Kidney (tissue), 14 donors: ENCODE data around the gene ARNT2. TPM values are rescaled to one million over a fixed set of nuclear protein-coding genes. Genes with fewer than 3 reads are reported as not detected.

Experiments used
- DNase-seq, 5 donors: peaks; one replicate each; pipeline ENCODE4 v3.0.0-alpha.2; 2013 to 2020
- FAIRE-seq: peaks from 2 replicates; lab custom pipeline; 2012; peaks lifted over from hg19 to GRCh38; lab: Jason Lieb, UNC
- H3K27ac ChIP-seq, 2 donors: one replicate each; pipeline ENCODE4 v1.7.0; 2013; ENCODE audit warnings: low read depth in 2 of 2, low read length in 2 of 2, inconsistent platforms in 1 of 2
- H3K27me3 ChIP-seq: one replicate; pipeline ENCODE4 v1.7.1; 2013; ENCODE audit warnings: low read length, inconsistent platforms; ENCODE audit not compliant: control insufficient read depth, insufficient read depth
- H3K36me3 ChIP-seq, 3 donors: one replicate each; pipeline versions ENCODE4 v1.7.0 to v1.7.1; 2013; ENCODE audit warnings: low read length in 3 of 3, control low read depth in 1 of 3, inconsistent platforms in 1 of 3; ENCODE audit not compliant: insufficient read depth in 3 of 3, control insufficient read depth in 2 of 3
- H3K4me1 ChIP-seq, 3 donors: one replicate each; pipeline versions ENCODE4 v1.7.0 to v1.7.1; 2013; ENCODE audit warnings: low read length in 3 of 3, inconsistent platforms in 1 of 3, low read depth in 1 of 3; ENCODE audit not compliant: control insufficient read depth in 2 of 3, insufficient read depth in 2 of 3
- H3K4me3 ChIP-seq, 3 donors: one replicate each; pipeline versions ENCODE4 v1.7.0 to v1.8.1; 2013; ENCODE audit warnings: low read length in 3 of 3, control low read depth in 1 of 3, inconsistent platforms in 1 of 3
- H3K9ac ChIP-seq, 3 donors: one replicate each; pipeline versions ENCODE4 v1.7.0 to v1.7.1; 2013; ENCODE audit warnings: low read length in 3 of 3, control low read depth in 1 of 3, inconsistent platforms in 1 of 3
- H3K9me3 ChIP-seq, 3 donors: one replicate each; pipeline versions ENCODE4 v1.7.0 to v1.7.1; 2013; ENCODE audit warnings: low read length in 3 of 3, control low read depth in 1 of 3, inconsistent platforms in 1 of 3; ENCODE audit not compliant: control insufficient read depth in 2 of 3, insufficient read depth in 1 of 3
- intact Hi-C: fragments of 100-400 bp; cut with DNase I; formaldehyde crosslinking; loops from one replicate; pipeline ENCODE4 v1.11.1; 2022
- polyA plus RNA-seq: library from polyadenylated mRNA; stranded (reverse); fragments of 350-450 nt; fragmentation: Illumina TruSeq; extraction: RNeasy Lipid Tissue Mini Kit (QIAGEN cat#74804); gene quantifications from one replicate; pipeline ENCODE4 v1.2.3, GENCODE V29; 2014; ENCODE audit warnings: low read depth, low replicate concordance; ENCODE audit not compliant: insufficient read depth
- total RNA-seq: library from RNA; stranded (reverse); fragmentation: NEBNext Ultra II Directional; extraction: Animal tissue kit (Norgen Biotek cat#: 25700); gene quantifications from one replicate; pipeline ENCODE4 v1.2.1, GENCODE V29; 2021
- TF ChIP-seq, protein P1 (sequence below): IDR thresholded peaks from 3 replicates; pipeline ENCODE4 v1.5.1; 2012; ENCODE audit warnings: mild to moderate bottlenecking, moderate library complexity, borderline replicate concordance; ENCODE audit not compliant: insufficient read depth; ENCODE audit errors: extremely low read depth
- donor health status: control.
- donor health status: control.
- donor health status: control.
- donor health status: control.
- donor health status: control.
- donor health status: DM: yes; HTN: yes; CAD: no.
- donor health status: Normal renal cell carcinoma (clear cell type).

Gene ARNT2
- total and polyA plus RNA-seq, 2 donors from 2014 or later: 12.2 to 38.2 TPM

DNA sequence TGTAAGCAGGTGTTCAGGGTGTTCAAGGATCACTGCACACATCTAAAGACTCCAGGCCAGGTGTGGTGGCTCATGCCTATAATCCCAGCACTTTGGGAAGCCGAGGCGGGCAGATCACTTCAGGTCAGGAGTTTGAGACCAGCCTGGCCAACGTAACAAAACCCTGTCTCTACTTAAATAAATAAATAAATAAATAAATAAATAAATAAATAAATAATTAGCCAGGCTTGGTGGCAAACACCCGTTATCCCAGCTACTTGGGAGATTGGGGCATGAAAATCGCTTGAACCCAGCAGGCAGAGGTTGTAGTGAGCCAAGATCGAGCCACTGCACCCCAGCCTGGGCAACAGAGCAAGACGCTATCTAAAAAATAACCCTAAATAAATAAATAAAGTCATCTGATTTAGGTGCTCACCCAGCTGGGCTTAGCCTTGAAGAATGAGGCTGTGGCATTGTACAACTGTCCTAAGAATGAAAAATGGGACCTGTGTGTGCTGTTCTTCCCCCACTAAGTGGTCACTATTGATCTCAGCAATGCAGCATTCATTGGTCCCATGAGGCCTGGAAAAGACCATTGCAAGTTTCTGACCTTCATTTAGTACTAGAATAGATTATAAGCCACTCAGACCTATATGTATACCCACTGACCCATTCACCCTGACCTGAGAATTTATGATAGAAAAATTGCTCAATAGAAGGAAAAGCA lies 208.1 kb downstream of the ARNT2 start:
- no peaks in the 10 kb centered on the region for H3K36me3 ChIP-seq
- TF ChIP-seq, protein P1, sequence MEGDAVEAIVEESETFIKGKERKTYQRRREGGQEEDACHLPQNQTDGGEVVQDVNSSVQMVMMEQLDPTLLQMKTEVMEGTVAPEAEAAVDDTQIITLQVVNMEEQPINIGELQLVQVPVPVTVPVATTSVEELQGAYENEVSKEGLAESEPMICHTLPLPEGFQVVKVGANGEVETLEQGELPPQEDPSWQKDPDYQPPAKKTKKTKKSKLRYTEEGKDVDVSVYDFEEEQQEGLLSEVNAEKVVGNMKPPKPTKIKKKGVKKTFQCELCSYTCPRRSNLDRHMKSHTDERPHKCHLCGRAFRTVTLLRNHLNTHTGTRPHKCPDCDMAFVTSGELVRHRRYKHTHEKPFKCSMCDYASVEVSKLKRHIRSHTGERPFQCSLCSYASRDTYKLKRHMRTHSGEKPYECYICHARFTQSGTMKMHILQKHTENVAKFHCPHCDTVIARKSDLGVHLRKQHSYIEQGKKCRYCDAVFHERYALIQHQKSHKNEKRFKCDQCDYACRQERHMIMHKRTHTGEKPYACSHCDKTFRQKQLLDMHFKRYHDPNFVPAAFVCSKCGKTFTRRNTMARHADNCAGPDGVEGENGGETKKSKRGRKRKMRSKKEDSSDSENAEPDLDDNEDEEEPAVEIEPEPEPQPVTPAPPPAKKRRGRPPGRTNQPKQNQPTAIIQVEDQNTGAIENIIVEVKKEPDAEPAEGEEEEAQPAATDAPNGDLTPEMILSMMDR: no peak
- H3K4me3 ChIP-seq: no peak overlapping the region
- H3K9me3 ChIP-seq: no peaks in the 10 kb centered on the region
- DNase-seq (no peak), FAIRE-seq (no peak)
- peaks cover 0 to 12% (median 5%) of the 10 kb centered on the region in 3 donors for H3K4me1 ChIP-seq
- intact Hi-C loops: no loop called here
- H3K27me3 ChIP-seq: no peaks in the 10 kb centered on the region
- no peak overlapping the region for H3K27ac ChIP-seq
- no peak overlapping the region for H3K9ac ChIP-seq

DNA sequence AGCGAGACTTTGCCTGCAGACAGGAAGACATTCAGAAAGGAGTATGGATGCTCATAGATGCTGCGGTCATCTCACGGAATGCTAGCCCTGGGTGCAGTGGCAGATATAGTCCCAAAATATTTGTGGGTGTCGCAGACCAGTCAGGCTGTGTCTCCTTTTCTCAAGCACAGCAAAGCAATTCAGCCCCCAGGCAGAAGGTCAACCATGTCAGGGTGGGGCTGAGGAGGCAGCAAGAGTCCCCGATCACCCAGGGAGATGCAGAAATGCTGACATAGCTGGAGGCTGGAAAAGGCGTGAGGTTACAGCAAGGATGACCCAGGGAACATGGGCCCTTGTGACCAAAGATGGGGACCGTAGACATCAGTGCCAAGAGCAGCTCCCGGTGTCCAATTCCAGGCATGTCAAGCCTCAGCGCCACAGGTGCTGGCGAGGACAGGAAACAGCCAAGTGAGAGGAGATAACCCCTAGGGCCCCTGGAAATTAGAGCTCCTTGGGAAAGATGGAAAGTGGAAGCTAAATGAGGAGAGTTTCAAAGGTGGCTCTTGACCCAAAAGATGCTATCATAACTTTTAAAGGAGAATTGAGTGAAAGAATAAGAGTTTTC lies 209.7 kb downstream of the ARNT2 start:
- FAIRE-seq: no peak
- Histone ChIP-seq H3K9me3 (no peaks in the 10 kb centered on the region), H3K4me1 (peaks cover 0 to 12% (median 5%) of the 10 kb centered on the region in 3 donors), H3K9ac (no peak overlapping the region), H3K36me3 (no peaks in the 10 kb centered on the region), H3K27me3 (no peaks in the 10 kb centered on the region), H3K27ac (no peak overlapping the region), H3K4me3 (no peak overlapping the region)
- DNase-seq: no peak
- TF ChIP-seq, protein P1: no peak
- intact Hi-C loops: no loop called here

DNA sequence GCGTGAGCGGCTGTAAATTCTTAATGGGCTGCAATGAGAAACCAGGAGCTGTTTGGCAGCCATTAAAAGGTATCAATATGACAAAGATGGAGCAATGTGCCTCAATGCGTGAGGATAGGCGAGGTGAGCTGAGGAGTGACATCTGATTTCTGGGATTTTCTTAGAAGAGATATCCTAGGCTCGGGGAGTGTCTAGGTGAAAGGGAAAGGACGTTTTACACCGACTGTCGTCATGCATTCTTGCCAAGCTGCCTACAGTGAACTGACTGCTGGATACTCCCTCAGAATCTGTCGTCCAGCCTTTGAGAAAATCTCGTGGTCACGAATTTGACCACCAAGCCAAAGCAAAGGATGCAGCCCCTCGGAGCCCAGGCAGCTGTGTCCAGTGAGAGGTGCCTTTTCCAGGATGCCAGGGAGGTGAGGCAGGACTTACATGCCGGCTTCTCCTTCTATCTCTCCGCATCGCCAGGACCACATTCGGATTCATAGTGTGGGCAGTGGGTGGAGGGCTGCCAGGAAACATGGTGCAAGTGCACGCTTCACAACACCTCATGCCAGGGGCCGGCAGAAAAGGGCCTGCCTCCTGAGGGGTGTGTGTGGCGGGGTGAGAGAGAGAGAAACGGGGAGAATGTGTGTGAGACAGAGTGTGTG lies 210.7 kb downstream of the ARNT2 start:
- TF ChIP-seq, protein P1: no peak
- intact Hi-C loops: no loop called here
- H3K4me1 ChIP-seq: peaks cover 0 to 10% (median 5%) of the 10 kb centered on the region in 3 donors
- no peak overlapping the region for H3K27ac ChIP-seq
- no peaks in the 10 kb centered on the region for H3K9me3 ChIP-seq
- no peaks in the 10 kb centered on the region for H3K27me3 ChIP-seq
- FAIRE-seq (no peak), DNase-seq (no peak)
- H3K4me3 ChIP-seq: no peak overlapping the region
- H3K36me3 ChIP-seq: no peaks in the 10 kb centered on the region
- no peak overlapping the region for H3K9ac ChIP-seq
